Spleen (tissue), 11 donors: ENCODE measurements around the gene ANKRD42. TPM values are rescaled to one million over a fixed set of nuclear protein-coding genes. Genes with fewer than 3 reads are reported as not detected.

ENCODE experiments used
- DNase-seq: peaks from one replicate; pipeline ENCODE4 v3.0.0-alpha.2; 2020
- H3K27ac ChIP-seq, 8 donors: fragments of 200-600 bp; sonication (generic) in 7 of 8; 1 replicate in 4 of 8; 2 replicates in 4 of 8; pipeline versions ENCODE4 v1.5.0 to v1.8.0; 2016 to 2021; ENCODE audit warnings: inconsistent platforms in 4 of 8, mild to moderate bottlenecking in 4 of 8, moderate library complexity in 1 of 8
- H3K27me3 ChIP-seq, 7 donors: fragments of 200-600 bp; sonication (generic) in 6 of 7; replicated peaks in 1 of 7; 1 replicate in 4 of 7; 2 replicates in 3 of 7; pipeline versions ENCODE4 v1.5.0 to v1.8.0; 2016 to 2021; ENCODE audit warnings: inconsistent platforms in 3 of 7, mild to moderate bottlenecking in 1 of 7
- H3K36me3 ChIP-seq, 6 donors: fragments of 200-600 bp; sonication (generic) in 5 of 6; 1 replicate in 4 of 6; 2 replicates in 2 of 6; pipeline versions ENCODE4 v1.5.0 to v1.8.0; 2016 to 2021; ENCODE audit warnings: inconsistent platforms in 2 of 6
- H3K4me1 ChIP-seq, 6 donors: fragments of 200-600 bp; sonication (generic) in 5 of 6; 1 replicate in 3 of 6; 2 replicates in 3 of 6; pipeline versions ENCODE4 v1.5.0 to v1.8.0; 2016 to 2021; ENCODE audit warnings: inconsistent platforms in 3 of 6
- H3K4me3 ChIP-seq, 8 donors: fragments of 200-600 bp; sonication (generic) in 7 of 8; 1 replicate in 4 of 8; 2 replicates in 4 of 8; pipeline versions ENCODE4 v1.5.0 to v1.8.0; 2016 to 2021; ENCODE audit warnings: inconsistent platforms in 4 of 8, mild to moderate bottlenecking in 4 of 8, moderate library complexity in 2 of 8
- H3K9me3 ChIP-seq, 8 donors: fragments of 200-600 bp; sonication (generic) in 7 of 8; 1 replicate in 4 of 8; 2 replicates in 4 of 8; pipeline versions ENCODE4 v1.5.0 to v1.8.0; 2016 to 2021; ENCODE audit warnings: inconsistent platforms in 4 of 8
- POLR2A ChIP-seq, 3 donors: fragments of 450-650 bp; IDR thresholded peaks; one replicate each; pipeline ENCODE4 v1.5.1; 2017; ENCODE audit warnings: antibody characterized with exemption in 3 of 3, mild to moderate bottlenecking in 1 of 3
- POLR2AphosphoS5 ChIP-seq, 3 donors: sonication (generic); formaldehyde crosslinking; IDR thresholded peaks; one replicate each; pipeline ENCODE4 v1.5.1; 2017; ENCODE audit warnings: antibody characterized with exemption in 3 of 3
- WGBS, 5 donors: extraction: QIAGEN DNeasy Blood & Tissue Kit in 3 of 5; methylation state at CpG; one replicate each; pipeline versions ENCODE4 v1.1.5 to v1.1.7; 2013 to 2018; 5-methylcytosine and 5-hydroxymethylcytosine counted together
- intact Hi-C: fragments of 100-400 bp; cut with DNase I; formaldehyde crosslinking; loops from one replicate; pipeline ENCODE4 v1.15.0; 2023; ENCODE audit warnings: low total_unique reads
- polyA plus RNA-seq, 3 donors: library from polyadenylated mRNA; stranded (reverse); fragments of 200-250 nt; gene quantifications; one replicate each; pipeline ENCODE4 v1.2.1, GENCODE V29; 2013
- total RNA-seq, 7 donors: library from RNA; depleted of rRNA in 3 of 7; stranded (reverse); fragments of >200 nt in 3 of 7; fragmentation: NEBNext Ultra II Directional in 4 of 7; extraction: Animal tissue kit (Norgen Biotek cat#: 25700) in 4 of 7; gene quantifications; one replicate each; pipeline versions ENCODE4 v1.1.0 to v1.2.1, GENCODE V29; 2016 to 2021
- TF ChIP-seq, protein P1 (sequence below), 11 experiments: fragments of 200-600 bp in 7 of 11; fragments of 450-650 bp in 4 of 11; sonication (generic) in 4 of 11; IDR thresholded peaks in 8 of 11; conservative IDR thresholded peaks in 3 of 11; 1 replicate in 7 of 11; 2 replicates in 4 of 11; pipeline versions ENCODE4 v1.4.0 to v1.8.0; 2016 to 2021; ENCODE audit warnings: antibody characterized with exemption in 11 of 11, inconsistent platforms in 4 of 11, mild to moderate bottlenecking in 1 of 11
- donor health status: healthy with polysubstance abuse.
- donor health status: DM: no; HTN: no; CAD: no; lungs with moderate emphysema.
- donor health status: DM: no; HTN: no; CAD: no.
- donor health status: Bipolar disorder and iron deficiency.
- donor health status: healthy.
- donor health status: DM: no; HTN: no; CAD: no.
- donor health status: DM: yes; HTN: yes; CAD: no.

Gene ANKRD42
- total and polyA plus RNA-seq, 10 donors = 2.8 to 8.6 (median 6.5) TPM

DNA sequence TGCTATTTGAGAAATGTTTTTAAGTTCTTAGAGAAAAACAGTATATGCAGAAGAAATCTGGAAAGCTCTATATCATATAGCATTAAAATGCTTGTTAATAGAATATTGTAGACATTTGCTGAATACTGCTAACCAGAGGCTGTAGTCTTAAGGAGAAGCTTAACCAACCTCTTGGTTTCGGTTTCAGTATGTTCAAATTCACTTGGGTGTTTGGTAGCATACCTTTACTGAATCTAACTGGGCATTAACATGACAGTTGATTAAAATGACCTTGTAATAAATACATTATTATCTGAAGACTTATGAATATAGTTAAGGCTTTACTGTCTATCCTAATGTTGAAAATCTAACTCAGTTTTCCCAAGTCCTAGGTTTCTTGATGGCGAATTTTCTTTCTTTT, 31.1 kb upstream of the ANKRD42 start:
- no peak for TF ChIP-seq POLR2A (IDR thresholded peaks at IDR 0.05)
- TF ChIP-seq, protein P1, sequence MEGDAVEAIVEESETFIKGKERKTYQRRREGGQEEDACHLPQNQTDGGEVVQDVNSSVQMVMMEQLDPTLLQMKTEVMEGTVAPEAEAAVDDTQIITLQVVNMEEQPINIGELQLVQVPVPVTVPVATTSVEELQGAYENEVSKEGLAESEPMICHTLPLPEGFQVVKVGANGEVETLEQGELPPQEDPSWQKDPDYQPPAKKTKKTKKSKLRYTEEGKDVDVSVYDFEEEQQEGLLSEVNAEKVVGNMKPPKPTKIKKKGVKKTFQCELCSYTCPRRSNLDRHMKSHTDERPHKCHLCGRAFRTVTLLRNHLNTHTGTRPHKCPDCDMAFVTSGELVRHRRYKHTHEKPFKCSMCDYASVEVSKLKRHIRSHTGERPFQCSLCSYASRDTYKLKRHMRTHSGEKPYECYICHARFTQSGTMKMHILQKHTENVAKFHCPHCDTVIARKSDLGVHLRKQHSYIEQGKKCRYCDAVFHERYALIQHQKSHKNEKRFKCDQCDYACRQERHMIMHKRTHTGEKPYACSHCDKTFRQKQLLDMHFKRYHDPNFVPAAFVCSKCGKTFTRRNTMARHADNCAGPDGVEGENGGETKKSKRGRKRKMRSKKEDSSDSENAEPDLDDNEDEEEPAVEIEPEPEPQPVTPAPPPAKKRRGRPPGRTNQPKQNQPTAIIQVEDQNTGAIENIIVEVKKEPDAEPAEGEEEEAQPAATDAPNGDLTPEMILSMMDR (IDR thresholded peaks at IDR 0.05 in 8 of 11, conservative IDR thresholded peaks at IDR 0.05 in 3 of 11) = no peak
- TF ChIP-seq POLR2AphosphoS5 (IDR thresholded peaks at IDR 0.05) = no peak
- intact Hi-C loops = no loop called here
- Histone ChIP-seq H3K9me3 (no peaks in the 10 kb centered on the region), H3K27me3 (no peaks in the 10 kb centered on the region), H3K4me3 (peak overlapping the region in 2 of 8 donors; percentile 0 to 90), H3K27ac (peak overlapping the region in 7 of 8 donors; percentile 33 to 100 (median 99)), H3K36me3 (peaks cover 3 to 57% (median 32%) of the 10 kb centered on the region in 6 donors), H3K4me1 (peaks cover 41 to 81% (median 62%) of the 10 kb centered on the region in 6 donors)
- DNase-seq = no peak
- 59 to 75% (median 67%) methylated on average over 2 of the region's 2 CpGs for WGBS, 5 donors

GRCh38 chr11:83166193-83166866, 27.2 kb upstream of the ANKRD42 start:
- intact Hi-C loops = no loop called here
- Histone ChIP-seq H3K9me3 (no peaks in the 10 kb centered on the region), H3K4me1 (peaks cover 42 to 91% (median 61%) of the 10 kb centered on the region in 6 donors), H3K4me3 (no peak overlapping the region), H3K27ac (no peak overlapping the region), H3K36me3 (peaks cover 3 to 85% (median 66%) of the 10 kb centered on the region in 6 donors), H3K27me3 (no peaks in the 10 kb centered on the region)
- no peak for DNase-seq
- TF ChIP-seq, protein P1 (IDR thresholded peaks at IDR 0.05 in 8 of 11, conservative IDR thresholded peaks at IDR 0.05 in 3 of 11) = no peak
- TF ChIP-seq POLR2AphosphoS5 (IDR thresholded peaks at IDR 0.05) (peak in 1 of 3 donors; percentile 65), POLR2A (IDR thresholded peaks at IDR 0.05) (no peak)
- 95 to 97% (median 96%) methylated on average over 11 of the region's 11 CpGs for WGBS, 5 donors

DNA sequence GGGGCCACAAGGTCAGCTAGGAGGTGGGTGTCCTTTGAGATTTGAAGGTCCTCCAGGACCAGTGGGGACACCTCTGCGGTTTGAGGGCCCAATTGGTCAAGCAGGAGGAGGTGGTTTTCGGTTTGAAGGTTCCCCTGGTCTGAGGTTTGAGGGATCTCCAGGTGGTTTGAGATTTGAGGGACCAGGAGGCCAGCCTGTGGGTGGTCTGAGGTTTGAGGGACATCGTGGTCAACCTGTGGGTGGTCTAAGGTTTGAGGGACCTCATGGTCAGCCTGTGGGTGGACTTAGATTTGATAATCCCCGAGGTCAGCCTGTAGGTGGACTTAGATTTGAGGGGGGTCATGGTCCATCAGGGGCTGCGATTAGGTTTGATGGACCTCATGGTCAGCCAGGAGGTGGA, 24.8 kb upstream of the ANKRD42 start:
- Histone ChIP-seq H3K4me3 (peak overlapping the region in 1 of 8 donors; percentile 51), H3K27me3 (no peaks in the 10 kb centered on the region), H3K27ac (peak overlapping the region in 1 of 8 donors; percentile 7), H3K36me3 (peaks cover 3 to 100% (median 81%) of the 10 kb centered on the region in 6 donors), H3K4me1 (peaks cover 38 to 91% (median 61%) of the 10 kb centered on the region in 6 donors), H3K9me3 (no peaks in the 10 kb centered on the region)
- WGBS, 5 donors = 95 to 100% (median 98%) methylated on average over 5 of the region's 5 CpGs
- TF ChIP-seq, protein P1 (IDR thresholded peaks at IDR 0.05 in 8 of 11, conservative IDR thresholded peaks at IDR 0.05 in 3 of 11) = no peak
- no peak for TF ChIP-seq POLR2A (IDR thresholded peaks at IDR 0.05)
- peak in 1 of 3 donors; percentile 52 for TF ChIP-seq POLR2AphosphoS5 (IDR thresholded peaks at IDR 0.05)
- intact Hi-C loops = no loop called here
- no peak for DNase-seq

DNA sequence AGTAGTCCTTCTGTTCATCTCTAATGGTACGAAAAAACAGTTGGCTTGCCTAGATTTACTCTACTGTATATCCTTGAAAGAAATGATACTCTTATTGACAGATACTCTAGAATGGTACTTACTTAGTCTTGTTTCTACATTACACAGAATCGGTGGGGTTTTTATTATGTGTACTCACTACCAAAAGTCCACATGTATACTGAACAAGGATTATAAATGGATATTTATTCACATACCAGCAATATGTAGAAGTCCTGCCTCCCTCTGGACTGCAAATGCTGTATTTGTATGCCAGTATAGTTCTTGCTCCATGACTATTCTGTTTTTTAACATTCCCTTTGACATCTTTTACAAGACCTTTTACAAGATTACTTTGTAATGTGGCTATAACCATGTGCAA, 22.6 kb upstream of the ANKRD42 start:
- Histone ChIP-seq H3K9me3 (no peaks in the 10 kb centered on the region), H3K27ac (peak overlapping the region in 1 of 8 donors; percentile 23), H3K27me3 (no peaks in the 10 kb centered on the region), H3K36me3 (peaks cover 0 to 100% (median 75%) of the 10 kb centered on the region in 6 donors), H3K4me1 (peaks cover 53 to 98% (median 75%) of the 10 kb centered on the region in 6 donors), H3K4me3 (peak overlapping the region in 5 of 8 donors; percentile 3 to 51 (median 13))
- intact Hi-C loops = no loop called here
- DNase-seq = no peak
- 72 to 83% (median 82%) methylated on average over 2 of the region's 2 CpGs for WGBS, 5 donors
- TF ChIP-seq POLR2A (IDR thresholded peaks at IDR 0.05) (no peak), POLR2AphosphoS5 (IDR thresholded peaks at IDR 0.05) (no peak)
- TF ChIP-seq, protein P1 (IDR thresholded peaks at IDR 0.05 in 8 of 11, conservative IDR thresholded peaks at IDR 0.05 in 3 of 11) = no peak
